DOHH2 (cell line): Measurements from ENCODE around the gene ZNF416.
A peak's percentile ranks its signal among the peaks of the same experiment; 100 is the strongest.

Source experiments
- H3F3A ChIP-seq: fragments of 200-600 bp; sonication (generic), shearing (Covaris generic); 2 replicates; pipeline ENCODE4 v1.6.0; 2016; ENCODE audit warnings: antibody characterized with exemption, mild to moderate bottlenecking; ENCODE audit not compliant: control insufficient read depth, insufficient read depth
- H3K27ac ChIP-seq: fragments of 200-600 bp; sonication (generic); 2 replicates; pipeline ENCODE4 v1.5.1; 2014; ENCODE audit warnings: low read depth, mild to moderate bottlenecking, low read length, moderate library complexity
- H3K27me3 ChIP-seq: fragments of 200-600 bp; sonication (generic); 2 replicates; pipeline ENCODE4 v1.6.1; 2014; ENCODE audit warnings: mild to moderate bottlenecking, low read length, mixed read lengths; ENCODE audit not compliant: control insufficient read depth
- H3K36me3 ChIP-seq: fragments of 200-600 bp; sonication (generic); 2 replicates; pipeline ENCODE4 v1.6.1; 2014; ENCODE audit warnings: mild to moderate bottlenecking, low read length, moderate library complexity, mixed read lengths; ENCODE audit not compliant: control insufficient read depth
- H3K4me1 ChIP-seq: fragments of 200-600 bp; sonication (generic); 2 replicates; pipeline ENCODE4 v1.6.1; 2014; ENCODE audit warnings: mild to moderate bottlenecking, low read length, mixed read lengths; ENCODE audit not compliant: control insufficient read depth
- H3K4me2 ChIP-seq: fragments of 200-600 bp; sonication (generic); 2 replicates; pipeline ENCODE4 v1.6.0; 2014; ENCODE audit warnings: mild to moderate bottlenecking, low read length, moderate library complexity
- H3K4me3 ChIP-seq: fragments of 200-600 bp; sonication (generic); 2 replicates; pipeline ENCODE4 v1.5.1; 2014; ENCODE audit warnings: mild to moderate bottlenecking, low read length, mixed read lengths
- H3K79me2 ChIP-seq: fragments of 200-600 bp; sonication (generic); 2 replicates; pipeline ENCODE4 v1.6.1; 2014; ENCODE audit warnings: mild to moderate bottlenecking, low read length, mixed read lengths; ENCODE audit not compliant: control insufficient read depth
- H3K9me2 ChIP-seq: fragments of 200-600 bp; sonication (generic); replicated peaks from 2 replicates; pipeline ENCODE4 v1.6.1; 2014; ENCODE audit warnings: mild to moderate bottlenecking, low read length, mixed read lengths; ENCODE audit not compliant: control insufficient read depth
- H3K9me3 ChIP-seq: fragments of 200-600 bp; sonication (generic); 2 replicates; pipeline ENCODE4 v1.6.1; 2014; ENCODE audit warnings: antibody characterized with exemption, low read length, mixed read lengths; ENCODE audit not compliant: control insufficient read depth, insufficient read depth
- H4K20me1 ChIP-seq: fragments of 200-600 bp; sonication (generic); 2 replicates; pipeline ENCODE4 v1.6.0; 2014; ENCODE audit warnings: low read depth, mild to moderate bottlenecking, antibody characterized with exemption, low read length, moderate library complexity; ENCODE audit not compliant: control insufficient read depth, insufficient read depth
- EZH2phosphoT487 ChIP-seq: fragments of 200-600 bp; sonication (generic); IDR thresholded peaks from 2 replicates; pipeline ENCODE4 v1.6.1; 2017; ENCODE audit warnings: borderline replicate concordance, mild to moderate bottlenecking, antibody characterized with exemption, low read length, moderate library complexity, mixed read lengths
- TF ChIP-seq, protein P1 (sequence below): fragments of 200-600 bp; sonication (generic); IDR thresholded peaks from one replicate; pipeline ENCODE4 v1.5.1; 2014; ENCODE audit warnings: antibody characterized with exemption, mild to moderate bottlenecking, low read depth, low read length; ENCODE audit not compliant: poor library complexity, severe bottlenecking

ZNF416 gene

DNA sequence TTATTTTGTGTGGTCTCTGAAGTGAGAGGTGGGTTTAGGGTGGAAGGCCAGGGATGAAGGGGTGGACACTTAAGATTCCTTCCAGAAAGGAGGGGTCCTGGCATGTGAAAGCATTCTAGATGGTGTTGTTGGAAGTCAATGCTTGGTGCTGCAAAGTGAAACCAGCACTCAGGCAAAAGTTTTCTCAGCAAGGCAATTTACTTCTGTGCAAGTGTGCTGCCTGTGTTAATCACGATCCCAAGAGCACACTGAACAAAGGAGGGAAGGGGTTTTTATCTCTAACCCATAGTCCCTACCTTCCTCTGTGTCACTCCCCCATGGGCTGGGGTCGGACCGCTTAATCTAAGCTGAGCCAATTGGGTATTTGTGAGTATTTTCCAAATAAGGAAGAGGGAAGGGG lies 36.6 kb upstream of the ZNF416 start:
- H3K4me2 ChIP-seq = peak overlapping the region; percentile 85; the same call in 1 of the 2 replicates
- no peaks in the 10 kb centered on the region for H3K9me2 ChIP-seq
- no peaks in the 10 kb centered on the region for H3K79me2 ChIP-seq
- H3F3A ChIP-seq = no peaks in the 10 kb centered on the region
- peaks cover 63% of the 10 kb centered on the region for H3K9me3 ChIP-seq
- peaks cover 14% of the 10 kb centered on the region for H3K4me1 ChIP-seq
- no peaks in the 10 kb centered on the region for H4K20me1 ChIP-seq
- H3K27me3 ChIP-seq = no peaks in the 10 kb centered on the region
- no peak overlapping the region for H3K27ac ChIP-seq
- H3K4me3 ChIP-seq = peak overlapping the region; percentile 92; the same call in 1 of the 2 replicates
- H3K36me3 ChIP-seq = peaks cover 39% of the 10 kb centered on the region
- TF ChIP-seq, protein P1, sequence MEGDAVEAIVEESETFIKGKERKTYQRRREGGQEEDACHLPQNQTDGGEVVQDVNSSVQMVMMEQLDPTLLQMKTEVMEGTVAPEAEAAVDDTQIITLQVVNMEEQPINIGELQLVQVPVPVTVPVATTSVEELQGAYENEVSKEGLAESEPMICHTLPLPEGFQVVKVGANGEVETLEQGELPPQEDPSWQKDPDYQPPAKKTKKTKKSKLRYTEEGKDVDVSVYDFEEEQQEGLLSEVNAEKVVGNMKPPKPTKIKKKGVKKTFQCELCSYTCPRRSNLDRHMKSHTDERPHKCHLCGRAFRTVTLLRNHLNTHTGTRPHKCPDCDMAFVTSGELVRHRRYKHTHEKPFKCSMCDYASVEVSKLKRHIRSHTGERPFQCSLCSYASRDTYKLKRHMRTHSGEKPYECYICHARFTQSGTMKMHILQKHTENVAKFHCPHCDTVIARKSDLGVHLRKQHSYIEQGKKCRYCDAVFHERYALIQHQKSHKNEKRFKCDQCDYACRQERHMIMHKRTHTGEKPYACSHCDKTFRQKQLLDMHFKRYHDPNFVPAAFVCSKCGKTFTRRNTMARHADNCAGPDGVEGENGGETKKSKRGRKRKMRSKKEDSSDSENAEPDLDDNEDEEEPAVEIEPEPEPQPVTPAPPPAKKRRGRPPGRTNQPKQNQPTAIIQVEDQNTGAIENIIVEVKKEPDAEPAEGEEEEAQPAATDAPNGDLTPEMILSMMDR = no peak
- no peak for TF ChIP-seq EZH2phosphoT487

DNA sequence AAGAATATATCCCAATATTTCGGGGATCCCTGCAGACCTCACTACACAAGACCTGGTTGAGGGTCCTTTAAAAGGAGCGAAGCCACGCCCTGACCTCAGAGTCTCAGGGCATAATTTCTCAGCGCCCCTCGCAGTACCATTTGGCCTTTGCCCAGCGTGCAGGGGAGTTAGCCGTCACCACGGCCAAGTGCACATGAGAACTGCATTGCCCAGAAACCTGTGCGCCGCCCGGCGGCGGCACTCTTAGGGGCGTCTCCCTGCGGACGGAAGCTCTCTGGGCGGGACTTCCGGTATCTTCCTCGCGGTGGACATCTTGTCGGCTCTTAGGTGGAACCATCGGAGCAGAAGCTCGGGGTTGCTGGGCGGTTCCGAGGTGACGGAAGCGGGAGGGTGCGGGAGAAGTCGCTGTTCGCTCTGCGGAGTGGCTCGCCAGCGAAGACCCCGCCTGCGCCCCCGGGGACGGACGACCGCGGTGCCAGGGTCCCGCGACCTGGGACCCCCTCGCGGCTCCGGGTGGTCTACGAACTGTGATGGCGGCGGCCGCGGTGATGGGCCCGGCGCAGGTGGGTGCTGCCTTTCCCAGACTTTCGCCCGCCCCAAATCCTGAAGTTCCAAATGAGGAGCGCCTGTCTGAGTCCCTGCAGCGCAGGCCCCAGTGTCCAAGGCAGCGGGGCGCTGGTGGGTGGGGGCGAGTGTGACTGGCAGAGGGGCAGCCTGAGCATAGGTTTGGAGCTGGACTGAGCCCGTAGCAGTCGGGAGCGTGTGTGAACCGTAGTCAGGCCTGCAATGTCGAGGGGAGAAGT lies 35.4 kb upstream of the ZNF416 start, which contains the start of gene ZNF134:
Gene ZNF134, plus strand, starts transcription at position 302 of the 803 bp plus-strand sequence. CDS start 5,227 bp downstream, outside the sequence.
- Histone ChIP-seq H3K27ac (no peak within 1 kb of the TSS), H3K4me3 (peak within 1 kb of the TSS; percentile 92), H3K9me2 (no peaks in the 10 kb centered on the region), H3K79me2 (no peaks in the 10 kb centered on the region), H3K9me3 (peaks cover 60% of the 10 kb centered on the region), H3K4me2 (peak within 1 kb of the TSS; percentile 85), H4K20me1 (no peaks in the 10 kb centered on the region), H3K4me1 (peaks cover 14% of the 10 kb centered on the region), H3K36me3 (peaks cover 29% of the 10 kb centered on the region), H3K27me3 (no peaks in the 10 kb centered on the region), H3F3A (no peaks in the 10 kb centered on the region)
- TF ChIP-seq EZH2phosphoT487 = no peak
- TF ChIP-seq, protein P1 = no peak

DNA sequence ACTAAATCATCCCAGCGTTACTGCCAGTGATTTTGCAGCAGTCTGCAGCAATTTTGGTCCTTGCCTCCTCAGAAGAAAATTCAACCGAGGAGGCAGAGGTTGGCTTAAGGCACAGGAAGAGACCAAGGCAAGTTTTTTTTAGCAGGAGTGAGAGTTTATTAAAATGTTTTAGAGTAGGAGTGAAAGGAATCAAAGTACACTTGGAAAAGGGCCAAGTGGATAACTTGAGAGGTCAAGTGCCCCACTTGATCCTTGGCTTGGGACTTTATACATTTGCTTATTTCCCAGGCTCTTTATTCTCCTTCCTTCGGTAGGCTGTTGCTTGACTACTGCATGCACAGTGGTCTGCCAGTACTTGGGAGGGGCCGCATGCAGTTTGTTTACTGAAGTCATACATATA lies 32.4 kb upstream of the ZNF416 start:
- peaks cover 19% of the 10 kb centered on the region for H3K36me3 ChIP-seq
- H3K9me3 ChIP-seq = peaks cover 55% of the 10 kb centered on the region

More for the DNA sequence above, 32.4 kb upstream of the ZNF416 start:
- Histone ChIP-seq H3K79me2 (no peaks in the 10 kb centered on the region), H3F3A (no peaks in the 10 kb centered on the region), H3K27me3 (no peaks in the 10 kb centered on the region), H3K4me2 (no peak overlapping the region), H3K9me2 (no peaks in the 10 kb centered on the region), H3K4me3 (no peak overlapping the region), H4K20me1 (no peaks in the 10 kb centered on the region), H3K27ac (no peak overlapping the region), H3K4me1 (peaks cover 14% of the 10 kb centered on the region)
- TF ChIP-seq EZH2phosphoT487 = no peak
- TF ChIP-seq, protein P1 = no peak
